Activated B cell treated with CpG ODN at 0.5 μM for 24 hours (primary cell): Measurements from ENCODE around the gene TLE5. TPM values are rescaled to one million over a fixed set of nuclear protein-coding genes. Genes with fewer than 3 reads are reported as not detected.
"Not testable (repeated sequence)": the region's sequence is repeated elsewhere in the genome, so short reads cannot be mapped to it uniquely, and the experiment has no call there.

Experiments
- ATAC-seq: fragments of 200-7000 bp; cut with Tn5 transposase; one replicate; pipeline ENCODE4 v1.10.0; 2021; ENCODE audit warnings: low read depth, mild to moderate bottlenecking, moderate library complexity
- CTCF ChIA-PET: fragments of 350-600 bp; sonication (Branson Sonifier 250); formaldehyde crosslinking; loops from one replicate; lab custom pipeline; 2021; ENCODE audit warnings: antibody characterized with exemption; lab: Charles Lee
- POLR2A ChIA-PET: fragments of 350-600 bp; sonication (Branson Sonifier 250); formaldehyde crosslinking; loops from one replicate; lab custom pipeline; 2021; ENCODE audit warnings: antibody characterized with exemption; lab: Charles Lee
- DNase-seq: peaks from one replicate; pipeline ENCODE4 v3.0.0; 2022
- H3K27ac Mint-ChIP-seq: one replicate; pipeline ENCODE4 v1.8.0; 2020; ENCODE audit warnings: mixed read lengths
- H3K27me3 Mint-ChIP-seq: one replicate; pipeline ENCODE4 v1.8.0; 2021; ENCODE audit warnings: mixed read lengths
- H3K36me3 Mint-ChIP-seq: one replicate; pipeline ENCODE4 v1.8.0; 2021; ENCODE audit warnings: low read depth, mixed read lengths
- H3K4me1 Mint-ChIP-seq: one replicate; pipeline ENCODE4 v1.8.0; 2021; ENCODE audit warnings: mixed read lengths
- H3K4me3 Mint-ChIP-seq: one replicate; pipeline ENCODE4 v1.8.0; 2020; ENCODE audit warnings: mild to moderate bottlenecking, mixed read lengths
- H3K9me3 Mint-ChIP-seq: one replicate; pipeline ENCODE4 v1.8.0; 2020; ENCODE audit warnings: mixed read lengths
- CTCF ChIP-seq: fragments of 200-600 bp; IDR thresholded peaks from one replicate; pipeline ENCODE4 v1.8.0; 2022; ENCODE audit warnings: antibody characterized with exemption, mild to moderate bottlenecking
- intact Hi-C: fragments of 100-400 bp; cut with micrococcal nuclease; formaldehyde crosslinking; loops from one replicate; pipeline ENCODE4 v1.15.1; 2024
- total RNA-seq: library from RNA; stranded (reverse); gene quantifications from 2 replicates; pipeline ENCODE4 v1.2.3, GENCODE V29; 2022

Gene TLE5
- total RNA-seq, 1 donor from 2014 or later, result 323 TPM

GRCh38 chr19:3041761-3042620 is 20.3 kb downstream of the TLE5 start:
- no peak for ATAC-seq
- Mint-ChIP-seq H3K4me3 (no peak overlapping the region), H3K4me1 (peaks cover 6% of the 10 kb centered on the region), H3K9me3 (no peaks in the 10 kb centered on the region), H3K27me3 (peaks cover 6% of the 10 kb centered on the region), H3K27ac (no peak overlapping the region), H3K36me3 (no peaks in the 10 kb centered on the region)
- DNase-seq, result no peak
- CTCF ChIA-PET, result interaction anchor here (0.8 kb wide), 1 partner anchor 33 kb away, joined by 3 read pairs; no protein-coding TSS in a partner anchor
- intact Hi-C loops, result no loop called here
- no peak for TF ChIP-seq CTCF
- POLR2A ChIA-PET, result interaction anchor here (0.8 to 1.2 kb wide), 4 partner anchors 9 to 20 kb away, joined by 3 to 5 read pairs (median 4); no protein-coding TSS in a partner anchor

GRCh38 chr19:3041327-3041726 is 21.0 kb downstream of the TLE5 start:
- Mint-ChIP-seq H3K4me3 (no peak overlapping the region), H3K4me1 (peaks cover 6% of the 10 kb centered on the region), H3K27me3 (peaks cover 6% of the 10 kb centered on the region), H3K36me3 (no peaks in the 10 kb centered on the region), H3K27ac (no peak overlapping the region), H3K9me3 (no peaks in the 10 kb centered on the region)
- no peak for ATAC-seq
- DNase-seq, result no peak
- intact Hi-C loops, result no loop called here
- ChIA-PET POLR2A (interaction anchor here (0.7 kb wide), 1 partner anchor 10 kb away, joined by 3 read pairs; no protein-coding TSS in a partner anchor), CTCF (no interaction called here)
- TF ChIP-seq CTCF, result no peak

- TF ChIP-seq CTCF, result no peak
- POLR2A ChIA-PET, result interaction anchor here (1.0 kb wide), 1 partner anchor 20 kb away, joined by 3 read pairs; no protein-coding TSS in a partner anchor
- ATAC-seq (no peak), DNase-seq (no peak)
- Mint-ChIP-seq H3K4me3 (no peak overlapping the region), H3K27me3 (peaks cover 9% of the 10 kb centered on the region), H3K4me1 (peaks cover 18% of the 10 kb centered on the region), H3K36me3 (no peaks in the 10 kb centered on the region), H3K27ac (no peak overlapping the region), H3K9me3 (no peaks in the 10 kb centered on the region)
- intact Hi-C loops, result no loop called here
- CTCF ChIA-PET, result no interaction called here
Measured at GRCh38 chr19:3039641-3040077, 22.6 kb downstream of the TLE5 start.

GRCh38 chr19:3039125-3039524 is 23.2 kb downstream of the TLE5 start:
- peak overlapping the region; percentile 30 for H3K27ac Mint-ChIP-seq
- no peak for TF ChIP-seq CTCF

GRCh38 chr19:3038214-3038613 is 24.1 kb downstream of the TLE5 start:
- no peaks in the 10 kb centered on the region for H3K9me3 Mint-ChIP-seq
- no peaks in the 10 kb centered on the region for H3K36me3 Mint-ChIP-seq
- H3K4me3 Mint-ChIP-seq, result no peak overlapping the region
- POLR2A ChIA-PET, result interaction anchor here (0.6 to 3.2 kb wide), 4 partner anchors 14 to 23 kb away, joined by 3 to 18 read pairs (median 4); no protein-coding TSS in a partner anchor
- peaks cover 13% of the 10 kb centered on the region for H3K27me3 Mint-ChIP-seq
- DNase-seq (no peak), ATAC-seq (no peak)
- CTCF ChIA-PET, result no interaction called here
- H3K27ac Mint-ChIP-seq, result no peak overlapping the region
- intact Hi-C loops, result no loop called here
- peaks cover 24% of the 10 kb centered on the region for H3K4me1 Mint-ChIP-seq
- no peak for TF ChIP-seq CTCF

More at GRCh38 chr19:3039125-3039524, 23.2 kb downstream of the TLE5 start:
- H3K27me3 Mint-ChIP-seq, result peaks cover 13% of the 10 kb centered on the region
- H3K4me1 Mint-ChIP-seq, result peaks cover 24% of the 10 kb centered on the region
- H3K4me3 Mint-ChIP-seq, result no peak overlapping the region
- intact Hi-C loops, result no loop called here
- ATAC-seq (no peak), DNase-seq (no peak)
- ChIA-PET POLR2A (interaction anchor here (0.6 to 0.7 kb wide), 6 partner anchors 11 to 1584 kb away, joined by 3 to 7 read pairs (median 4); no protein-coding TSS in a partner anchor), CTCF (interaction anchor here (0.6 kb wide), 1 partner anchor 69 kb away, joined by 3 read pairs; no protein-coding TSS in a partner anchor)
- no peaks in the 10 kb centered on the region for H3K36me3 Mint-ChIP-seq
- H3K9me3 Mint-ChIP-seq, result no peaks in the 10 kb centered on the region

GRCh38 chr19:3036977-3037544 is 25.2 kb downstream of the TLE5 start:
- ATAC-seq, H3K27ac Mint-ChIP-seq, H3K9me3 Mint-ChIP-seq, intact Hi-C loops, H3K36me3 Mint-ChIP-seq, DNase-seq, H3K27me3 Mint-ChIP-seq: not testable (repeated sequence)
- ChIA-PET CTCF (interaction anchor here (2.0 kb wide), 1 partner anchor 75 kb away, joined by 7 read pairs; no protein-coding TSS in a partner anchor), POLR2A (interaction anchor here (0.6 to 3.2 kb wide), 12 partner anchors 8 to 561 kb away, joined by 3 to 28 read pairs (median 7); partner anchors contain the start of genes GADD45B, TLE5 and TLE6)
- Mint-ChIP-seq H3K4me1 (peaks cover 19% of the 10 kb centered on the region), H3K4me3 (peak overlapping the region; percentile 90)
